Upper lobe of left lung (tissue), 6 donors: ENCODE results near the gene APAF1. TPM values are rescaled to one million over a fixed set of nuclear protein-coding genes. Genes with fewer than 3 reads are reported as not detected.

Source experiments
- ATAC-seq, 2 donors: fragments of 200-7000 bp; cut with Tn5 transposase; one replicate each; pipeline ENCODE4 v1.9.1; 2022; ENCODE audit warnings: mild to moderate bottlenecking in 2 of 2, moderate library complexity in 2 of 2; ENCODE audit not compliant: low FRiP score in 2 of 2
- DNase-seq, 2 donors: peaks; one replicate each; pipeline ENCODE4 v3.0.0-alpha.2; 2019 to 2020
- H3K27ac ChIP-seq, 4 donors: fragments of 200-600 bp; sonication (generic); one replicate each; pipeline ENCODE4 v1.5.1; 2016 to 2019
- H3K27me3 ChIP-seq, 4 donors: fragments of 200-600 bp; sonication (generic); one replicate each; pipeline ENCODE4 v1.5.1; 2017 to 2019
- H3K36me3 ChIP-seq, 4 donors: fragments of 200-600 bp; sonication (generic); one replicate each; pipeline ENCODE4 v1.5.1; 2016 to 2019
- H3K4me1 ChIP-seq, 4 donors: fragments of 200-600 bp; sonication (generic); one replicate each; pipeline ENCODE4 v1.5.1; 2018 to 2019
- H3K4me3 ChIP-seq, 4 donors: fragments of 200-600 bp; sonication (generic); one replicate each; pipeline ENCODE4 v1.5.1; 2017 to 2019; ENCODE audit warnings: mild to moderate bottlenecking in 2 of 4, moderate library complexity in 1 of 4
- H3K9me3 ChIP-seq, 4 donors: fragments of 200-600 bp; sonication (generic); one replicate each; pipeline ENCODE4 v1.5.1; 2018 to 2019
- CTCF ChIP-seq, 6 experiments: fragments of 450-650 bp in 4 of 6; fragments of 200-600 bp in 2 of 6; sonication (generic) in 2 of 6; IDR thresholded peaks; one replicate each; pipeline ENCODE4 v1.5.1; 2016 to 2019; ENCODE audit warnings: antibody characterized with exemption in 6 of 6
- EP300 ChIP-seq, 4 donors: sonication (generic); formaldehyde crosslinking; IDR thresholded peaks; one replicate each; pipeline ENCODE4 v1.5.1; 2017; ENCODE audit warnings: antibody characterized with exemption in 4 of 4, control low read depth in 2 of 4
- POLR2A ChIP-seq, 4 donors: fragments of 450-650 bp; IDR thresholded peaks; one replicate each; pipeline ENCODE4 v1.5.1; 2016 to 2017; ENCODE audit warnings: antibody characterized with exemption in 4 of 4, mild to moderate bottlenecking in 2 of 4
- POLR2AphosphoS5 ChIP-seq, 2 donors: sonication (generic); formaldehyde crosslinking; IDR thresholded peaks; one replicate each; pipeline ENCODE4 v1.5.1; 2017; ENCODE audit warnings: antibody characterized with exemption in 2 of 2
- WGBS, 2 donors: methylation state at CpG; one replicate each; pipeline ENCODE4 v1.1.5; 2017 to 2018; 5-methylcytosine and 5-hydroxymethylcytosine counted together
- total RNA-seq, 6 donors: library from RNA; depleted of rRNA in 4 of 6; stranded (reverse); fragments of >200 nt in 4 of 6; gene quantifications; one replicate each; pipeline versions ENCODE4 v1.1.0 to v1.2.1, GENCODE V29; 2016 to 2021
- donor health status: DM: no; HTN: no; CAD: no; lungs with moderate emphysema.
- donor health status: DM: no; HTN: yes; CAD: no; lungs with severe emphysema.

The APAF1 gene
- total RNA-seq, 6 donors from 2014 or later: 11.1 to 25.9 (median 17.7) TPM

GRCh38 chr12:98721204-98721702, 76.2 kb downstream of the APAF1 start:
- DNase-seq (no peak), ATAC-seq (no peak)
- Histone ChIP-seq H3K4me1 (no peaks in the 10 kb centered on the region), H3K27ac (no peak overlapping the region), H3K9me3 (no peaks in the 10 kb centered on the region), H3K27me3 (no peaks in the 10 kb centered on the region), H3K4me3 (no peak overlapping the region), H3K36me3 (peaks cover 18 to 83% (median 39%) of the 10 kb centered on the region in 4 donors)
- TF ChIP-seq CTCF (IDR thresholded peaks at IDR 0.05): no peak
- TF ChIP-seq EP300 (IDR thresholded peaks at IDR 0.05): no peak
- TF ChIP-seq POLR2AphosphoS5 (IDR thresholded peaks at IDR 0.05): no peak
- no peak for TF ChIP-seq POLR2A (IDR thresholded peaks at IDR 0.05)
- WGBS, 2 donors: 82 to 91% methylated on average over 2 of the region's 2 CpGs

GRCh38 chr12:98724384-98725155, 79.5 kb downstream of the APAF1 start:
- Histone ChIP-seq H3K9me3 (no peaks in the 10 kb centered on the region), H3K27ac (no peak overlapping the region), H3K27me3 (no peaks in the 10 kb centered on the region), H3K4me1 (no peaks in the 10 kb centered on the region), H3K4me3 (no peak overlapping the region), H3K36me3 (peaks cover 33 to 86% (median 44%) of the 10 kb centered on the region in 4 donors)
- WGBS, 2 donors: 90 to 92% methylated on average over 5 of the region's 5 CpGs
- TF ChIP-seq EP300 (IDR thresholded peaks at IDR 0.05): no peak
- no peak for TF ChIP-seq CTCF (IDR thresholded peaks at IDR 0.05)
- TF ChIP-seq POLR2A (IDR thresholded peaks at IDR 0.05): no peak
- no peak for TF ChIP-seq POLR2AphosphoS5 (IDR thresholded peaks at IDR 0.05)
- DNase-seq: no peak
- no peak for ATAC-seq

- WGBS, 2 donors: 70 to 75% methylated on average over 5 of the region's 5 CpGs
- no peak overlapping the region for H3K27ac ChIP-seq
- H3K36me3 ChIP-seq: peaks cover 33 to 87% (median 48%) of the 10 kb centered on the region in 4 donors
- H3K9me3 ChIP-seq: no peaks in the 10 kb centered on the region
- no peaks in the 10 kb centered on the region for H3K27me3 ChIP-seq
- no peak for TF ChIP-seq POLR2AphosphoS5 (IDR thresholded peaks at IDR 0.05)
- no peak for TF ChIP-seq CTCF (IDR thresholded peaks at IDR 0.05)
- TF ChIP-seq EP300 (IDR thresholded peaks at IDR 0.05): no peak
- no peak for TF ChIP-seq POLR2A (IDR thresholded peaks at IDR 0.05)
- DNase-seq (no peak), ATAC-seq (no peak)
- no peaks in the 10 kb centered on the region for H3K4me1 ChIP-seq
- H3K4me3 ChIP-seq: no peak overlapping the region
These were observed 80.6 kb downstream of the APAF1 start for GRCh38 chr12:98725476-98726247.

- WGBS, 2 donors: 81 to 92% methylated on average over 5 of the region's 5 CpGs
- Histone ChIP-seq H3K36me3 (peaks cover 33 to 96% (median 59%) of the 10 kb centered on the region in 4 donors), H3K4me1 (no peaks in the 10 kb centered on the region), H3K4me3 (no peak overlapping the region), H3K27me3 (no peaks in the 10 kb centered on the region), H3K9me3 (no peaks in the 10 kb centered on the region), H3K27ac (no peak overlapping the region)
- ATAC-seq: no peak
- no peak for DNase-seq
- TF ChIP-seq POLR2AphosphoS5 (IDR thresholded peaks at IDR 0.05) (no peak), POLR2A (IDR thresholded peaks at IDR 0.05) (no peak), EP300 (IDR thresholded peaks at IDR 0.05) (no peak), CTCF (IDR thresholded peaks at IDR 0.05) (no peak)
These were observed 82.1 kb downstream of the APAF1 start for GRCh38 chr12:98727196-98727595.
